ENCODE measurements around the gene ZNHIT2.

GRCh38 chr11:65128182-65129145 lies 11.0 kb upstream of the ZNHIT2 start:
- TF ChIP-seq, protein P1, sequence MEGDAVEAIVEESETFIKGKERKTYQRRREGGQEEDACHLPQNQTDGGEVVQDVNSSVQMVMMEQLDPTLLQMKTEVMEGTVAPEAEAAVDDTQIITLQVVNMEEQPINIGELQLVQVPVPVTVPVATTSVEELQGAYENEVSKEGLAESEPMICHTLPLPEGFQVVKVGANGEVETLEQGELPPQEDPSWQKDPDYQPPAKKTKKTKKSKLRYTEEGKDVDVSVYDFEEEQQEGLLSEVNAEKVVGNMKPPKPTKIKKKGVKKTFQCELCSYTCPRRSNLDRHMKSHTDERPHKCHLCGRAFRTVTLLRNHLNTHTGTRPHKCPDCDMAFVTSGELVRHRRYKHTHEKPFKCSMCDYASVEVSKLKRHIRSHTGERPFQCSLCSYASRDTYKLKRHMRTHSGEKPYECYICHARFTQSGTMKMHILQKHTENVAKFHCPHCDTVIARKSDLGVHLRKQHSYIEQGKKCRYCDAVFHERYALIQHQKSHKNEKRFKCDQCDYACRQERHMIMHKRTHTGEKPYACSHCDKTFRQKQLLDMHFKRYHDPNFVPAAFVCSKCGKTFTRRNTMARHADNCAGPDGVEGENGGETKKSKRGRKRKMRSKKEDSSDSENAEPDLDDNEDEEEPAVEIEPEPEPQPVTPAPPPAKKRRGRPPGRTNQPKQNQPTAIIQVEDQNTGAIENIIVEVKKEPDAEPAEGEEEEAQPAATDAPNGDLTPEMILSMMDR (IDR thresholded peaks at IDR 0.05; ENCODE audit: insufficient read depth, low read length), result no peak
- TF ChIP-seq POLR2AphosphoS5 (IDR thresholded peaks at IDR 0.05; ENCODE audit: low read depth) (no peak; the same call in none of the 2 replicates), GABPA (IDR thresholded peaks at IDR 0.05; ENCODE audit: low read depth) (no peak)

All from HL-60 (cell line).